Cardiac muscle cell (in vitro differentiated cells and primary cell): ENCODE results near the gene GSG1L. TPM values are rescaled to one million over a fixed set of nuclear protein-coding genes. Genes with fewer than 3 reads are reported as not detected.

Experiments used
- DNase-seq, 2 donors: peaks; one replicate each; pipeline versions ENCODE4 v3.0.0 to v3.0.0-alpha.2; 2010 to 2017; ENCODE audit warnings: low read depth in 1 of 2, low spot score in 1 of 2
- H3K27ac ChIP-seq: fragments of 200-600 bp; sonication (generic); 2 replicates; pipeline ENCODE4 v1.5.1; 2016
- H3K27me3 ChIP-seq: fragments of 200-600 bp; sonication (generic); 2 replicates; pipeline ENCODE4 v1.6.0; 2016; ENCODE audit warnings: control low read depth
- H3K36me3 ChIP-seq: fragments of 200-600 bp; sonication (generic); 2 replicates; pipeline ENCODE4 v1.5.1; 2016; ENCODE audit warnings: control low read depth
- H3K4me1 ChIP-seq: fragments of 200-600 bp; sonication (generic); 2 replicates; pipeline ENCODE4 v1.8.1; 2017; ENCODE audit warnings: low read depth, mild to moderate bottlenecking, mixed run types
- H3K4me3 ChIP-seq: fragments of 200-600 bp; sonication (generic); 2 replicates; pipeline ENCODE4 v1.5.1; 2016; ENCODE audit warnings: mild to moderate bottlenecking
- H3K9me3 ChIP-seq: fragments of 200-600 bp; sonication (generic); 2 replicates; pipeline ENCODE4 v1.5.1; 2017; ENCODE audit warnings: low read depth, mild to moderate bottlenecking, control low read depth
- CTCF ChIP-seq: IDR thresholded peaks from 2 replicates; pipeline ENCODE4 v1.5.1; 2012; ENCODE audit warnings: low read depth, mild to moderate bottlenecking, low read length
- polyA plus RNA-seq: library from polyadenylated mRNA; unstranded; fragments of >200 nt; fragmentation: Nextera tagmentation; extraction: Ambion mirVana; gene quantifications from 2 replicates; pipeline ENCODE4 v1.2.1, GENCODE V29; 2016
- total RNA-seq: library from RNA; depleted of rRNA; stranded (reverse); fragments of >200 nt; gene quantifications from 2 replicates; pipeline ENCODE4 v1.2.3, GENCODE V29; 2016

GSG1L gene
- total and polyA plus RNA-seq, 2 experiments from 2014 or later = not detected

GRCh38 chr16:27894386-27894785 lies 169.1 kb downstream of the GSG1L start:
- Histone ChIP-seq H3K9me3 (no peaks in the 10 kb centered on the region), H3K4me3 (no peak overlapping the region), H3K27me3 (peaks cover 4% of the 10 kb centered on the region), H3K27ac (no peak overlapping the region), H3K36me3 (no peaks in the 10 kb centered on the region), H3K4me1 (no peaks in the 10 kb centered on the region)
- TF ChIP-seq CTCF = no peak
- DNase-seq = no peak

GRCh38 chr16:27892879-27893278 lies 170.6 kb downstream of the GSG1L start:
- DNase-seq = peak in 1 of 2 donors; percentile 3
- no peaks in the 10 kb centered on the region for H3K9me3 ChIP-seq
- TF ChIP-seq CTCF = no peak
- no peak overlapping the region for H3K27ac ChIP-seq
- H3K4me1 ChIP-seq = no peaks in the 10 kb centered on the region
- H3K27me3 ChIP-seq = peaks cover 4% of the 10 kb centered on the region
- no peak overlapping the region for H3K4me3 ChIP-seq
- H3K36me3 ChIP-seq = no peaks in the 10 kb centered on the region

GRCh38 chr16:27890866-27891265 lies 172.6 kb downstream of the GSG1L start:
- H3K9me3 ChIP-seq = no peaks in the 10 kb centered on the region
- H3K4me3 ChIP-seq = no peak overlapping the region
- no peak for TF ChIP-seq CTCF
- no peaks in the 10 kb centered on the region for H3K4me1 ChIP-seq
- no peak overlapping the region for H3K27ac ChIP-seq
- no peaks in the 10 kb centered on the region for H3K36me3 ChIP-seq
- H3K27me3 ChIP-seq = peaks cover 4% of the 10 kb centered on the region
- DNase-seq = no peak

- Histone ChIP-seq H3K36me3 (no peaks in the 10 kb centered on the region), H3K27me3 (peaks cover 4% of the 10 kb centered on the region), H3K4me3 (no peak overlapping the region), H3K27ac (no peak overlapping the region), H3K9me3 (no peaks in the 10 kb centered on the region), H3K4me1 (no peaks in the 10 kb centered on the region)
- DNase-seq = no peak
- TF ChIP-seq CTCF = no peak
Measured at GRCh38 chr16:27890006-27890405, 173.5 kb downstream of the GSG1L start.

GRCh38 chr16:27883576-27883975 lies 179.9 kb downstream of the GSG1L start:
- H3K4me3 ChIP-seq = no peak overlapping the region
- H3K27me3 ChIP-seq = no peaks in the 10 kb centered on the region
- no peak overlapping the region for H3K27ac ChIP-seq
- H3K36me3 ChIP-seq = no peaks in the 10 kb centered on the region
- H3K9me3 ChIP-seq = no peaks in the 10 kb centered on the region
- TF ChIP-seq CTCF = no peak
- H3K4me1 ChIP-seq = no peaks in the 10 kb centered on the region
- no peak for DNase-seq

- DNase-seq = no peak
- Histone ChIP-seq H3K4me1 (no peaks in the 10 kb centered on the region), H3K36me3 (no peaks in the 10 kb centered on the region), H3K27me3 (no peaks in the 10 kb centered on the region), H3K9me3 (no peaks in the 10 kb centered on the region), H3K4me3 (no peak overlapping the region), H3K27ac (no peak overlapping the region)
- TF ChIP-seq CTCF = no peak
Measured at GRCh38 chr16:27880287-27880686, 183.2 kb downstream of the GSG1L start.
